ENCODE data around the gene KCNB1.

KCNB1 gene

DNA sequence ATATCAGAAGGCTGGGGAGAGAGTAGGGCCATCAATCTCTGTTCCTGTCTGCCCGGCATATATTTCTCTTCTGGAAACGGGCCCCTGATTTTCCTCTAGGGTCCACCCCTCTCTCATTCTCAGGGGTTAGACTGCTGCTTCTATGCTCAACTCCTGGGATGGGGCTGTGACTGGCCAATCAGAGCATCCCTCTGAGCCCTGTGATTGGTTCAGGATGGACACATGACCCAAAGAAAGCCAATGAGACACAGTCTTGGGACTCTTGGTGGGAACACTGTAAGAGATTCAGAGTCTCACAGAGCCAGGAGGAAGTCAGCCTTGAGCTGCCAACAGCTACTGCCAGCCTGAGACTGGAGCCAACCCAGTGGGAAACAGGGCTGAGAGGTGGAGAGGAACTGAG is 31.0 kb upstream of the KCNB1 start:
- DNase-seq (ENCODE audit: low spot score): no peak
- TF ChIP-seq, protein P1, sequence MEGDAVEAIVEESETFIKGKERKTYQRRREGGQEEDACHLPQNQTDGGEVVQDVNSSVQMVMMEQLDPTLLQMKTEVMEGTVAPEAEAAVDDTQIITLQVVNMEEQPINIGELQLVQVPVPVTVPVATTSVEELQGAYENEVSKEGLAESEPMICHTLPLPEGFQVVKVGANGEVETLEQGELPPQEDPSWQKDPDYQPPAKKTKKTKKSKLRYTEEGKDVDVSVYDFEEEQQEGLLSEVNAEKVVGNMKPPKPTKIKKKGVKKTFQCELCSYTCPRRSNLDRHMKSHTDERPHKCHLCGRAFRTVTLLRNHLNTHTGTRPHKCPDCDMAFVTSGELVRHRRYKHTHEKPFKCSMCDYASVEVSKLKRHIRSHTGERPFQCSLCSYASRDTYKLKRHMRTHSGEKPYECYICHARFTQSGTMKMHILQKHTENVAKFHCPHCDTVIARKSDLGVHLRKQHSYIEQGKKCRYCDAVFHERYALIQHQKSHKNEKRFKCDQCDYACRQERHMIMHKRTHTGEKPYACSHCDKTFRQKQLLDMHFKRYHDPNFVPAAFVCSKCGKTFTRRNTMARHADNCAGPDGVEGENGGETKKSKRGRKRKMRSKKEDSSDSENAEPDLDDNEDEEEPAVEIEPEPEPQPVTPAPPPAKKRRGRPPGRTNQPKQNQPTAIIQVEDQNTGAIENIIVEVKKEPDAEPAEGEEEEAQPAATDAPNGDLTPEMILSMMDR (IDR thresholded peaks at IDR 0.05; ENCODE audit: borderline replicate concordance, control extremely low read depth, extremely low read depth, insufficient read depth, missing control alignments): no peak
- in situ Hi-C loops (cut with MboI; ENCODE audit: low sequenced_read_pairs, unreplicated experiment): loop anchor here (25.0 kb wide), 1 partner anchor 176 kb away; no protein-coding TSS in a partner anchor

DNA sequence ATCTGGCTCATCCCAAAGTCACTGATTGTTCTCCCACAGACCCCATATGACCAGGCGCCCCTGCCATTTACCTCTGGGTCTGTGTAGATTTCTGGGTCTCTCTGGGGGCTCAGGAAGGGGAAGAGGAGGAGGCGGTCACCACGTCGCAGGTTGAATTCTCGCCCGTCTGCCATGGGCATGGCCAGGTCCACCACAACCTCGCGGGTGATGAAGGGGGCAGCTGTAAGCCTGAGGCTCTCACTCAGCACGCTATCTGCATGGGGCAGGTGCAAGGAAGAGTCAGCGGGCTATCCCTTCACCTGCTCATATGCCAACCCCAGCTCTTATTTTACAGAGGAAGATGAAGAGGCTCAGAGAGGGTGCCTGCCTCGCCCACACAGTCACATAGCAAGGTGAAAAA is 30.5 kb upstream of the KCNB1 start:
- DNase-seq (ENCODE audit: low spot score): no peak
- TF ChIP-seq, protein P1 (IDR thresholded peaks at IDR 0.05; ENCODE audit: borderline replicate concordance, control extremely low read depth, extremely low read depth, insufficient read depth, missing control alignments): no peak

DNA sequence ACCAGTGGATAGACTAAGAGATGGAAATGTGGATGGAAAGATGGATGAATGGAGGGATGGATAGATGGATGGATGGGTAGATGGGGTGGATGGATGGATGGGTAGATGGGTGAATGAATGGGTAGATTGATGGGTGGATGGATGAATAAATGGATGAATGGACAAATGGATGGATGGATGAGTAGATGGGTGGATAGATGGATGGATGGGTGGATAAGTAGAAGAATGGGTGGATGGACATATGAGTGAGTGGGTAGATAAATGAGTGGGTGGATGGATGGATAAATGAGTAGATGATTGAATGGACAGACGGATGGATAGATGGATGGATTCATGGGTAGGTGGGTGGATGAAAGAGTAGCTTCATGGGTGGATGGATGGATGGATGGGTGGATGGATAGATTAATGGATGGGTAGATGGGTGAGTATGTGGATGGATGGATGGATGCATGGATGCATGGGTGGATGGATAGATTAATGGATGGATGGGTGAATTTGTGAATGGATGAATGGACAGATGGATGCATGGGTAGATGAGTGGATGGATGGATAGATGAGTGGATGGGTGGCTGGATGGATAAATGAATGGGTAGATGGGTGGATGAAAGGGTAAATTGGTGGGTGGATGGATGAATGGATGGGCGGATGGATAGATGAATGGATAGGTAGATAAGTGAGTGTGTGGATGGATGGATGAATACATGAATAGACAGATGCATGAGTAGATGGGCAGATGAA is 29.5 kb upstream of the KCNB1 start:
- TF ChIP-seq, protein P1 (IDR thresholded peaks at IDR 0.05; ENCODE audit: borderline replicate concordance, control extremely low read depth, extremely low read depth, insufficient read depth, missing control alignments): no peak
- DNase-seq (ENCODE audit: low spot score): no peak
- in situ Hi-C loops (cut with MboI; ENCODE audit: low sequenced_read_pairs, unreplicated experiment): loop anchor here (25.0 kb wide), 1 partner anchor 175 kb away; no protein-coding TSS in a partner anchor

More for the DNA sequence above, 30.5 kb upstream of the KCNB1 start:
- in situ Hi-C loops (cut with MboI; ENCODE audit: low sequenced_read_pairs, unreplicated experiment): loop anchor here (25.0 kb wide), 1 partner anchor 176 kb away; no protein-coding TSS in a partner anchor

GRCh38 chr20:49510562-49511122 is 28.2 kb upstream of the KCNB1 start:
- TF ChIP-seq, protein P1 (IDR thresholded peaks at IDR 0.05; ENCODE audit: borderline replicate concordance, control extremely low read depth, extremely low read depth, insufficient read depth, missing control alignments): no peak
- in situ Hi-C loops (cut with MboI; ENCODE audit: low sequenced_read_pairs, unreplicated experiment): loop anchor here (25.0 kb wide), 1 partner anchor 173 kb away; no protein-coding TSS in a partner anchor
- DNase-seq (ENCODE audit: low spot score): no peak

GRCh38 chr20:49508435-49509199 is 26.1 kb upstream of the KCNB1 start:
- in situ Hi-C loops (cut with MboI; ENCODE audit: low sequenced_read_pairs, unreplicated experiment): loop anchor here (25.0 kb wide), 1 partner anchor 171 kb away; no protein-coding TSS in a partner anchor
- TF ChIP-seq, protein P1 (IDR thresholded peaks at IDR 0.05; ENCODE audit: borderline replicate concordance, control extremely low read depth, extremely low read depth, insufficient read depth, missing control alignments): peak; percentile 14
- peak; percentile 73 for DNase-seq (ENCODE audit: low spot score)

DNA sequence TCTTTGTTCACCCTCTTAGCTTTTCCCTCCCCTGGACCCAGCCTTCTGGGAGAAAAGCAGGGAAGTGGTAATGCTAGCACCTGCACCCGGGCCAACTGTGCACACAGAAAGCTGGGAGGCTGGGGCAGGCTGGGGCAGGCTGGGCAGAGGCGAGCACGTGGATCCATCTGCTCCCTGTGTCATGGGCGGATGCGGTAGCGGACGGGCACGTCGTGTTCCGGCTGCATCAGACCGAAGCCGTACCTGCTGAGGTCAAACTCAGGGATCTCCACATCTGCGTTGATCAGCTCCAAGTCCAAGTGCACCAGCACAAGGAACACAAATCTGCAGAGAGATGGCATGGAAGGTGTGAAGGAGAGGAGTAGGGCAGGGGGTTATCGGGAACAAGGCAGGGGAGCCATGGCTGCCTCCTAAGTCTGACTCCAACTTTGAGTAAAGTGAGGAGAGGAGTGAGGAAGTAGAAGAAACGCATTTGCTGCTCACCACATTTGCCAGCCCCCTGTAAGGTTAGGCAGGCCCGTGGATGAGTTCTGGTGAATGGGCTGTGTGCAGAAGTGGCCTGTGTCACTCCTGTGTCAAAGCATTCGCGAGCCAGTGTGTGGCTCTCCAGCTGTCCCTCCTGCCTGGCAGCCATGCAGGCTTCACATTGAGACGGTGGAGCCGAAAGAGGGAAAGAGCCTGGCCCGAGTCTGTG is 25.4 kb upstream of the KCNB1 start:
- in situ Hi-C loops (cut with MboI; ENCODE audit: low sequenced_read_pairs, unreplicated experiment): loop anchor here (25.0 kb wide), 1 partner anchor 171 kb away; no protein-coding TSS in a partner anchor
- no peak for DNase-seq (ENCODE audit: low spot score)
- TF ChIP-seq, protein P1 (IDR thresholded peaks at IDR 0.05; ENCODE audit: borderline replicate concordance, control extremely low read depth, extremely low read depth, insufficient read depth, missing control alignments): no peak

All from GM13976 (cell line).